Fibroblast of lung (primary cell): ENCODE measurements around the gene EML1. TPM values are rescaled to one million over a fixed set of nuclear protein-coding genes. Genes with fewer than 3 reads are reported as not detected.
A peak's percentile ranks its signal among the peaks of the same experiment; 100 is the strongest.

ENCODE experiments used
- DNase-seq, 2 donors: peaks; one replicate each; pipeline versions ENCODE4 v3.0.0 to v3.0.0-alpha.2; 2010; ENCODE audit warnings: low read depth in 2 of 2
- H2AFZ ChIP-seq: 2 replicates; pipeline ENCODE4 v1.5.1; 2012; ENCODE audit warnings: low read length, control low read depth, inconsistent platforms
- H3K27ac ChIP-seq: 2 replicates; pipeline ENCODE4 v1.5.1; 2011; ENCODE audit warnings: low read length, control low read depth; ENCODE audit not compliant: insufficient read depth
- H3K27me3 ChIP-seq: 2 replicates; pipeline ENCODE4 v1.5.1; 2011; ENCODE audit warnings: mild to moderate bottlenecking, low read length; ENCODE audit not compliant: control insufficient read depth, insufficient read depth
- H3K36me3 ChIP-seq: 2 replicates; pipeline ENCODE4 v1.5.1; 2011; ENCODE audit warnings: low read length; ENCODE audit not compliant: control insufficient read depth, insufficient read depth
- H3K4me1 ChIP-seq: 2 replicates; pipeline ENCODE4 v1.5.1; 2011; ENCODE audit warnings: low read length; ENCODE audit not compliant: control insufficient read depth, insufficient read depth; ENCODE audit errors: extremely low read depth
- H3K4me2 ChIP-seq: 2 replicates; pipeline ENCODE4 v1.5.1; 2011; ENCODE audit warnings: low read length, control low read depth; ENCODE audit not compliant: insufficient read depth; ENCODE audit errors: extremely low read depth
- H3K4me3 ChIP-seq, 4 experiments: fragments of 200-600 bp in 1 of 4; sonication (generic) in 1 of 4; replicated peaks in 1 of 4; 2 replicates each; pipeline ENCODE4 v1.5.1; 2011 to 2016; ENCODE audit warnings: low read length in 4 of 4, low read depth in 3 of 4, mild to moderate bottlenecking in 3 of 4, control low read depth in 2 of 4, inconsistent platforms in 1 of 4, mixed read lengths in 1 of 4; ENCODE audit not compliant: insufficient read depth in 1 of 4; ENCODE audit errors: control extremely low read depth in 1 of 4
- H3K79me2 ChIP-seq: 2 replicates; pipeline ENCODE4 v1.5.1; 2012; ENCODE audit warnings: mild to moderate bottlenecking, low read length, inconsistent platforms; ENCODE audit not compliant: control insufficient read depth, insufficient read depth
- H3K9ac ChIP-seq: 2 replicates; pipeline ENCODE4 v1.5.1; 2011; ENCODE audit warnings: mild to moderate bottlenecking, low read length, control low read depth; ENCODE audit not compliant: insufficient read depth
- H3K9me3 ChIP-seq: 2 replicates; pipeline ENCODE4 v1.5.1; 2012; ENCODE audit warnings: low read depth, low read length; ENCODE audit not compliant: control insufficient read depth, insufficient read depth
- H4K20me1 ChIP-seq: 2 replicates; pipeline ENCODE4 v1.5.1; 2011; ENCODE audit warnings: low read length; ENCODE audit not compliant: control insufficient read depth, insufficient read depth; ENCODE audit errors: extremely low read depth
- CTCF ChIP-seq, 2 donors: IDR thresholded peaks in 1 of 2; conservative IDR thresholded peaks in 1 of 2; 1 replicate in 1 of 2; 2 replicates in 1 of 2; pipeline ENCODE4 v1.5.1; 2011 to 2012; ENCODE audit warnings: low read length in 2 of 2, control low read depth in 1 of 2, inconsistent platforms in 1 of 2, low read depth in 1 of 2, mild to moderate bottlenecking in 1 of 2
- EZH2 ChIP-seq: IDR thresholded peaks from 2 replicates; pipeline ENCODE4 v1.5.1; 2012; ENCODE audit warnings: low read length, control low read depth, mild to moderate bottlenecking; ENCODE audit errors: missing control alignments
- polyA plus RNA-seq, 2 donors: library from polyadenylated mRNA; depleted of rRNA in 1 of 2; stranded (reverse) in 1 of 2; unstranded in 1 of 2; fragments of >200 nt; gene quantifications; 2 replicates each; pipeline ENCODE4 v1.2.1, GENCODE V29; 2011 to 2012; ENCODE audit warnings: missing spikeins in 1 of 2
- total RNA-seq: library from RNA; depleted of rRNA; stranded (reverse); fragments of >200 nt; gene quantifications from 2 replicates; pipeline ENCODE4 v1.2.1, GENCODE V29; 2014

EML1 gene
- total and polyA plus RNA-seq, 2 donors (not counting 1 experiment from before 2014, with no cell fraction given): 22.4 to 74.5 TPM

- no peak overlapping the region for H3K4me3 ChIP-seq
- no peak overlapping the region for H3K4me2 ChIP-seq
- no peaks in the 10 kb centered on the region for H4K20me1 ChIP-seq
- H3K4me1 ChIP-seq: no peaks in the 10 kb centered on the region
- no peaks in the 10 kb centered on the region for H3K9me3 ChIP-seq
- no peak overlapping the region for H3K9ac ChIP-seq
- H3K27me3 ChIP-seq: no peaks in the 10 kb centered on the region
- TF ChIP-seq EZH2: no peak
- TF ChIP-seq CTCF (conservative IDR thresholded peaks at IDR 0.05 in 1 of 2, IDR thresholded peaks at IDR 0.05 in 1 of 2; ENCODE audit: low read depth in 1 of 2, low read length in 2 of 2): no peak
- no peaks in the 10 kb centered on the region for H3K36me3 ChIP-seq
- H3K27ac ChIP-seq: no peak overlapping the region
- DNase-seq: no peak
- no peaks in the 10 kb centered on the region for H3K79me2 ChIP-seq
- H2AFZ ChIP-seq: no peak overlapping the region
These were observed 103.1 kb downstream of the EML1 start for GRCh38 chr14:99896361-99896760.

GRCh38 chr14:99899578-99900178 lies 106.5 kb downstream of the EML1 start:
- no peaks in the 10 kb centered on the region for H3K27me3 ChIP-seq
- H3K4me1 ChIP-seq: no peaks in the 10 kb centered on the region
- H3K4me2 ChIP-seq: no peak overlapping the region
- no peaks in the 10 kb centered on the region for H3K79me2 ChIP-seq
- no peaks in the 10 kb centered on the region for H3K9me3 ChIP-seq
- H3K27ac ChIP-seq: no peak overlapping the region
- no peaks in the 10 kb centered on the region for H3K36me3 ChIP-seq
- no peak overlapping the region for H3K4me3 ChIP-seq
- H3K9ac ChIP-seq: no peak overlapping the region
- TF ChIP-seq CTCF (conservative IDR thresholded peaks at IDR 0.05 in 1 of 2, IDR thresholded peaks at IDR 0.05 in 1 of 2; ENCODE audit: low read depth in 1 of 2, low read length in 2 of 2) (peak in 1 of 2 donors; percentile 53), EZH2 (no peak)
- H4K20me1 ChIP-seq: no peaks in the 10 kb centered on the region
- H2AFZ ChIP-seq: no peak overlapping the region
- DNase-seq: peak; percentile 13 to 59

DNA sequence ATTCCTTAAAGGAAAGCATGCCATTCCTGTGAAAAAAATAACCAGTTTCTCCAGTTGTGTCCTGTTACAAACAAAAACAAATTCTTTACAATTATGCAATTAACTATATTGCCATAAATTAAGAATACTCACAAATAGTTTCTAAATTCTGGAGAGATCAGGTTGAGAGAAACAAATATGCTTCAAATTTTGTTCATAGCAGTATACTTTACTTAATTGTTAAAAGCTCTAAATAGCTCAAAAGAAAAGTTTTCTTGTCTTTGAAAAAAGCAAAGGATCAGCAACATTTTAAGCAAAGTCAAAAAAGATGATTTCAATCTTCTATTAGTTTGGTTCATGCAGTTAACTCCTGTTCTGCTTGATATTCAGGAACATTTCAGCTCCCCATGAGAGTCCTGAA lies 109.7 kb downstream of the EML1 start:
- Histone ChIP-seq H4K20me1 (no peaks in the 10 kb centered on the region), H2AFZ (no peak overlapping the region), H3K4me2 (no peak overlapping the region), H3K27ac (no peak overlapping the region), H3K4me3 (no peak overlapping the region), H3K9me3 (no peaks in the 10 kb centered on the region), H3K79me2 (no peaks in the 10 kb centered on the region), H3K9ac (no peak overlapping the region), H3K36me3 (no peaks in the 10 kb centered on the region), H3K4me1 (no peaks in the 10 kb centered on the region), H3K27me3 (no peaks in the 10 kb centered on the region)
- DNase-seq: no peak
- TF ChIP-seq CTCF (conservative IDR thresholded peaks at IDR 0.05 in 1 of 2, IDR thresholded peaks at IDR 0.05 in 1 of 2; ENCODE audit: low read depth in 1 of 2, low read length in 2 of 2) (no peak), EZH2 (no peak)
